DND-41 (cell line): ENCODE data around the gene RABAC1.

ENCODE experiments used
- ATAC-seq: fragments of 200-7000 bp; cut with Tn5 transposase; 3 replicates; pipeline ENCODE4 v1.9.1; 2021; ENCODE audit warnings: low read depth; ENCODE audit not compliant: insufficient read depth
- DNase-seq: peaks from one replicate; pipeline ENCODE4 v3.0.0-alpha.2; 2020
- H2AFZ ChIP-seq: 2 replicates; pipeline ENCODE4 v1.6.0; 2012; ENCODE audit warnings: low read depth, low read length
- H3K27ac ChIP-seq: 2 replicates; pipeline ENCODE4 v1.5.1; 2012; ENCODE audit warnings: low read length, inconsistent platforms
- H3K27me3 ChIP-seq: fragments of 200-600 bp; sonication (generic); 2 replicates; pipeline ENCODE4 v1.6.0; 2012; ENCODE audit warnings: low read length, mild to moderate bottlenecking, inconsistent platforms; ENCODE audit not compliant: insufficient read depth, poor library complexity
- H3K36me3 ChIP-seq: 2 replicates; pipeline ENCODE4 v1.5.1; 2012; ENCODE audit warnings: low read length, inconsistent platforms; ENCODE audit not compliant: insufficient read depth
- H3K4me1 ChIP-seq: 2 replicates; pipeline ENCODE4 v1.5.1; 2012; ENCODE audit warnings: mild to moderate bottlenecking, low read length; ENCODE audit not compliant: insufficient read depth
- H3K4me2 ChIP-seq: 2 replicates; pipeline ENCODE4 v1.6.0; 2012; ENCODE audit warnings: mild to moderate bottlenecking, moderate library complexity, low read length, inconsistent platforms; ENCODE audit not compliant: insufficient read depth
- H3K4me3 ChIP-seq, 2 experiments: fragments of 200-600 bp in 1 of 2; shearing (Covaris generic) in 1 of 2; 2 replicates each; pipeline ENCODE4 v1.5.1; 2012 to 2016; ENCODE audit warnings: inconsistent platforms in 2 of 2, low read length in 2 of 2, mild to moderate bottlenecking in 2 of 2, low read depth in 1 of 2, moderate library complexity in 1 of 2
- H3K79me2 ChIP-seq: 2 replicates; pipeline ENCODE4 v1.6.0; 2012; ENCODE audit warnings: low read length, inconsistent platforms; ENCODE audit not compliant: insufficient read depth
- H3K9ac ChIP-seq: 2 replicates; pipeline ENCODE4 v1.6.0; 2012; ENCODE audit warnings: low read depth, mild to moderate bottlenecking, inconsistent platforms, low read length, moderate library complexity
- H3K9me3 ChIP-seq: 2 replicates; pipeline ENCODE4 v1.5.1; 2012; ENCODE audit warnings: low read length, moderate library complexity, mild to moderate bottlenecking, inconsistent platforms; ENCODE audit not compliant: insufficient read depth, severe bottlenecking
- H4K20me1 ChIP-seq: 2 replicates; pipeline ENCODE4 v1.6.0; 2012; ENCODE audit warnings: low read length; ENCODE audit not compliant: insufficient read depth
- CTCF ChIP-seq: IDR thresholded peaks from 2 replicates; pipeline ENCODE4 v1.5.1; 2012; ENCODE audit warnings: borderline replicate concordance, low read length, moderate library complexity, mild to moderate bottlenecking; ENCODE audit not compliant: poor library complexity, severe bottlenecking; ENCODE audit errors: extremely low read depth
- EZH2 ChIP-seq: IDR thresholded peaks from 3 replicates; pipeline ENCODE4 v1.6.1; 2012; ENCODE audit warnings: borderline replicate concordance, low read depth, mild to moderate bottlenecking, moderate library complexity, low read length, inconsistent platforms; ENCODE audit not compliant: severe bottlenecking

RABAC1 gene

DNA sequence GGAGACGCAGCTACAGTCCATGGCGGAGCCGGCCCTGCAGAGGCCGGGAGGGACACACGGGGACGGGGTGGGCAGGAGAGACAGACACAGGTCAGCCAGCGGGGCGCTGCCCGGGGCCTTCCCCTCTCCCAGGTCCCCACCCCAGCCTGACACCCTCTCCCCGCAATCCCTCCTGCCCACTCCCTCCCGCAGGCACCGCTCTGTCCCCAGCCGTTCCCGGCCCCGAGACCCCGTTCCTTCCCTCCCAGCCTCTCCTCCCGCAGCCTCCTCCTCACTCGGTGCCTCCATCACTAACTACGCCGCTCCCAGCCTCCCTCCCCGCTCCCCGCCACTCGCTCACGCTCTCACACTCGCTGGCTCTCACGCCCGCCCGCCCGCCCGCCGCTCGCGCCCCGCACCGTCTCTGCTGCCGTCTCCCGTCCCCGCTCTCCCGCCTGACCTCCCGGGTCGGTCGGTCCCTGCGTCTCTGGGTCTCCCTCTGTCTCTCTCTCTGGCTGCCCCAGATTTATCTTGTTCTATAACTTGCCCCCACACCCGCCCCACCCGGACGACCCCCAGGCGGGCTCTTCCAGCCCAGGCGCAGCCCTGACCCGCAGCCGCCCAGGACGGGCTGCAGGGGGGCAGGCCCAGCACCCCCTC, 46.1 kb downstream of the RABAC1 start:
- Histone ChIP-seq H3K9me3 (no peaks in the 10 kb centered on the region), H3K4me3 (no peak overlapping the region), H3K27me3 (no peaks in the 10 kb centered on the region), H3K36me3 (peaks cover 28% of the 10 kb centered on the region), H3K9ac (no peak overlapping the region), H2AFZ (no peak overlapping the region), H3K79me2 (no peaks in the 10 kb centered on the region), H3K4me1 (peaks cover 7% of the 10 kb centered on the region), H4K20me1 (peaks cover 29% of the 10 kb centered on the region), H3K4me2 (no peak overlapping the region), H3K27ac (no peak overlapping the region)
- ATAC-seq, result no peak
- TF ChIP-seq CTCF (no peak), EZH2 (no peak)
- DNase-seq, result no peak

- ATAC-seq (peak; percentile 5; the same call in 1 of the 3 replicates), DNase-seq (no peak)
- H4K20me1 ChIP-seq, result peaks cover 27% of the 10 kb centered on the region
- TF ChIP-seq CTCF, result no peak
- TF ChIP-seq EZH2, result no peak
- no peak overlapping the region for H3K4me2 ChIP-seq
- no peaks in the 10 kb centered on the region for H3K27me3 ChIP-seq
- H3K79me2 ChIP-seq, result no peaks in the 10 kb centered on the region
- no peaks in the 10 kb centered on the region for H3K9me3 ChIP-seq
- no peak overlapping the region for H3K27ac ChIP-seq
- H2AFZ ChIP-seq, result no peak overlapping the region
- H3K36me3 ChIP-seq, result peaks cover 34% of the 10 kb centered on the region
- peaks cover 7% of the 10 kb centered on the region for H3K4me1 ChIP-seq
- H3K4me3 ChIP-seq, result no peak overlapping the region
- no peak overlapping the region for H3K9ac ChIP-seq
These were observed 47.0 kb downstream of the RABAC1 start for GRCh38 chr19:41911889-41912731.

DNA sequence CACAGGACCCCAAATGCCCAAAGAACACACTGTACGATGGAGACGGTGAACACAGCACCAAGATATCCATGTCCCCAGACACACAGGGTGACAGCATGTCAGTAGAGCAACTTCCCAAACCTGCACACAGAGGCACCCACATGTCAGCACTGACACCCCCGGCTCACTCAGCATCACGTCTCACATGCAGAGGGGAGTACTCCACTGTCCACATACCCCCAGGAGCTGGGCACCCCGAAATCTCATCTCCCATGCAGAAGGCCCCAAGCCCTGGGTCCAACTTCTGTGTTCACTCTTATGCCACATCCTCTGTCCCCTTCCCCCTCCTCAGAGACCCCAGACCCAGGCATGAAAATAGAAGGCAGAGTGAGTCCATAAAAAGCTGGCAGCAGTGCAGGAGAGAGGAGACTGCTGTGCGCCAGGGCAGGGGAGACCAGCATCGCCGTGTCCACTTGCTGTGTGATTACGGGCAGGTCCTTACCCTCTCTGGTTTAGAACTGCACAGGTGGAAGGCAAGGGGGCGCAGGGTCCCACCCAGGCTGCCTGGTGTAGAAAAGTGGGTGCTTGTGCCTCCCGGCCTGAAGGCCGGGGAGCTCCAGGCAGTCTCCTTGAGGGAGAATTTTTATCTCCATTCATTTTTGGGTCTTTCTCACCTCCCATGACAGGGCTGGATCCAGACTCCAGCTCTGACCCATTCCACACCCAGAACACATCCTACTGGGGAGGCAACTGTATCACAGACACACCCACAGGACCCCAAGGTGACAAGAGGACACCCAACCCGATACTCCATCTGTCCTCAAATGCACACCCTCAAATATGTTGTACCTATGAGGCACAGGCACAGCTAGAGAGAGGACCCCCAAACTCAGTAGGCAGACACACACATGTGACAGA, 47.9 kb downstream of the RABAC1 start:
- H2AFZ ChIP-seq, result no peak overlapping the region
- H3K9ac ChIP-seq, result no peak overlapping the region
- no peak overlapping the region for H3K4me3 ChIP-seq
- peak; percentile 7; the same call in 1 of the 3 replicates for ATAC-seq
- peaks cover 41% of the 10 kb centered on the region for H3K36me3 ChIP-seq
- TF ChIP-seq EZH2 (no peak), CTCF (no peak)
- H3K4me2 ChIP-seq, result no peak overlapping the region
- H4K20me1 ChIP-seq, result peaks cover 27% of the 10 kb centered on the region
- no peak overlapping the region for H3K27ac ChIP-seq
- no peaks in the 10 kb centered on the region for H3K9me3 ChIP-seq
- no peaks in the 10 kb centered on the region for H3K79me2 ChIP-seq
- H3K27me3 ChIP-seq, result no peaks in the 10 kb centered on the region
- DNase-seq, result no peak
- peaks cover 7% of the 10 kb centered on the region for H3K4me1 ChIP-seq
